HepG2 (cell line): ENCODE results near the gene DPH1. TPM values are rescaled to one million over a fixed set of nuclear protein-coding genes. Genes with fewer than 3 reads are reported as not detected.
A peak's percentile ranks its signal among the peaks of the same experiment; 100 is the strongest.

Source experiments
- HNF1A ChIP-seq, 2 experiments: sonication (generic) in 1 of 2; formaldehyde crosslinking in 1 of 2; IDR thresholded peaks; 2 replicates each; pipeline versions ENCODE4 v1.4.0 to v1.6.1; 2016 to 2020; ENCODE audit warnings: borderline replicate concordance in 1 of 2, low read depth in 1 of 2, mild to moderate bottlenecking in 1 of 2, missing genetic modification reagents in 1 of 2
- MAFK ChIP-seq, 2 experiments: IDR thresholded peaks in 1 of 2; conservative IDR thresholded peaks in 1 of 2; 2 replicates each; pipeline ENCODE4 v1.6.1; 2011; ENCODE audit warnings: improper control_type of control experiment in 2 of 2, low read length in 2 of 2
- NONO ChIP-seq, 2 experiments: fragments of 450-650 bp in 1 of 2; sonication (generic) in 1 of 2; formaldehyde crosslinking in 1 of 2; IDR thresholded peaks in 1 of 2; conservative IDR thresholded peaks in 1 of 2; 2 replicates each; pipeline versions ENCODE4 v1.6.1 to v1.8.0; 2017 to 2022; ENCODE audit warnings: mild to moderate bottlenecking in 1 of 2, missing genetic modification reagents in 1 of 2, moderate library complexity in 1 of 2
- SOX13 ChIP-seq, 3 experiments: fragments of 450-650 bp in 1 of 3; sonication (generic) in 1 of 3; formaldehyde crosslinking in 1 of 3; IDR thresholded peaks in 2 of 3; conservative IDR thresholded peaks in 1 of 3; 2 replicates each; pipeline versions ENCODE4 v1.5.0 to v1.6.1; 2016 to 2020; ENCODE audit warnings: antibody characterized with exemption in 1 of 3, mild to moderate bottlenecking in 1 of 3, missing compliant biosample characterization in 1 of 3, missing genetic modification reagents in 1 of 3, moderate library complexity in 1 of 3
- THAP9 ChIP-seq: sonication (generic); formaldehyde crosslinking; IDR thresholded peaks from 2 replicates; pipeline ENCODE4; 2020; ENCODE audit warnings: missing genetic modification reagents, mild to moderate bottlenecking, borderline replicate concordance
- ZBTB1 ChIP-seq: sonication (generic); formaldehyde crosslinking; IDR thresholded peaks from 2 replicates; pipeline ENCODE4 v1.4.0; 2020; ENCODE audit warnings: missing genetic modification reagents, borderline replicate concordance
- ZBTB38 ChIP-seq: sonication (generic); formaldehyde crosslinking; IDR thresholded peaks from 2 replicates; pipeline ENCODE4 v1.5.1; 2020; ENCODE audit warnings: mild to moderate bottlenecking, missing genetic modification reagents
- ZNF343 ChIP-seq: sonication (generic); formaldehyde crosslinking; IDR thresholded peaks from 2 replicates; pipeline ENCODE4 v1.4.0; 2020; ENCODE audit warnings: mild to moderate bottlenecking, missing genetic modification reagents
- ZSCAN25 ChIP-seq: sonication (generic); formaldehyde crosslinking; IDR thresholded peaks from 2 replicates; pipeline ENCODE4 v1.8.0; 2022; ENCODE audit warnings: mild to moderate bottlenecking, missing genetic modification reagents
- polyA plus RNA-seq, 8 experiments: library from polyadenylated mRNA; depleted of rRNA in 3 of 8; stranded (reverse) in 7 of 8; unstranded in 1 of 8; fragments of >200 nt; fragmentation: Illumina TruSeq in 4 of 8; extraction: Trizol in 4 of 8; gene quantifications; 2 replicates each; pipeline versions ENCODE4 v1.2.1 to v1.2.3, GENCODE V29; 2011 to 2016; ENCODE audit warnings: low read depth in 4 of 8, missing spikeins in 1 of 8, mixed read lengths in 1 of 8; ENCODE audit not compliant: insufficient read depth in 1 of 8
- total RNA-seq, 5 experiments: library from RNA; depleted of rRNA; stranded (reverse); fragments of >200 nt; fragmentation: Illumina TruSeq; extraction: Trizol; gene quantifications; 2 replicates each; pipeline ENCODE4 v1.2.3, GENCODE V29; 2016; ENCODE audit warnings: low read depth in 1 of 5
- TF ChIP-seq, protein P1 (sequence below): sonication (generic); formaldehyde crosslinking; IDR thresholded peaks from 2 replicates; pipeline ENCODE4 v1.4.0; 2020; ENCODE audit warnings: mild to moderate bottlenecking, missing genetic modification reagents
- TF ChIP-seq, protein P2 (sequence below): sonication (generic); formaldehyde crosslinking; IDR thresholded peaks from 2 replicates; pipeline ENCODE4 v1.5.0; 2020; ENCODE audit warnings: mild to moderate bottlenecking, missing genetic modification reagents, borderline replicate concordance

The DPH1 gene
- total and polyA plus RNA-seq, 2 of the 13 experiments (the other 11 are each of a cell fraction or from before 2014, with no cell fraction given): 25.3 to 42.8 TPM

DNA sequence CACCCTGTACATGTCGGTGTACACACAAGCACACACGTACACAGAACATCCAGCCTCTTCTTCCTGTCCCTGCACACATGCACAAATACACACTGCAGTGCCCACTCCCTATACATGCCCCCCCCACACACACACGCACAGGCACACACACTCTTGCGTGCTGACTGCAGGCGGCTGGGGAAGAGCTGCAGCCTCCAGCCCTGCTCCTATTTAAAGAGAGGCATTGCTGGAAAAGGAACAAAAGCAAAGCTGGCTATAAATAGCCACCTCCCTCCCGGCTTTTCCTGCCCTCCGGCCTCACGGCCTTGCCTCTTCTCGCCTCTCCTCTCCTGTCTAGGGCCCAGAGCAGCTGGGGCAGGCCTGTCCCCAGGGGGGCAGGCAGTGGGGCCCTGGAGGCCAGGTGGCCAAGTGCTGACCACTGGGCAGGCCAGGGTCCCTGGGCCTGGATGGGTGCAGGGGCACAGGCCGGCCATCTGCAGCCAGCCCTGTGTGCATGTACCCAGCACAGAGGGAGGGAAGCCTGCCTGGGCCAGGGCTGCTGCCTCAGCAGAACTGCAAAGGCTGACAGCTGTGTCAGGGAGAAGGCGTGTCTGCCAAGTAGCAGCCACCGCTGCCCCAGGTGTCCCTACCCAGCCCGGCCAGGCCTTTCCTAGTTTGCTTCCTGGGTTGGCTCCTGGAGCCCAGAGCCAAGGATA, 30.2 kb upstream of the DPH1 start (continued):
- TF ChIP-seq ZBTB38 (CRISPR knock-in tag) (0 out of 2 replicates have a peak, but pooled peaks have one; percentile 7), HNF1A (IDR thresholded peaks at IDR 0.05; ENCODE audit: low read depth) (no peak), HNF1A (CRISPR knock-in tag; IDR thresholded peaks at IDR 0.05; ENCODE audit: borderline replicate concordance) (0 out of 2 replicates have a peak, but pooled peaks have one; percentile 27), NONO (IDR thresholded peaks at IDR 0.05) (no peak), NONO (CRISPR knock-in tag; conservative IDR thresholded peaks at IDR 0.05) (0 out of 2 replicates have a peak, but pooled peaks have one; percentile 33), ZSCAN25 (CRISPR knock-in tag) (peak; percentile 46; the same call in 1 of the 2 replicates), ZNF343 (no peak), MAFK (conservative IDR thresholded peaks at IDR 0.05 in 1 of 2, IDR thresholded peaks at IDR 0.05 in 1 of 2; ENCODE audit: low read length in 2 of 2) (peak; percentile 80 to 81), THAP9 (peak; percentile 23; the same call in 1 of the 2 replicates), ZBTB1 (no peak), SOX13 (IDR thresholded peaks at IDR 0.05) (no peak), SOX13 (CRISPR knock-in tag; conservative IDR thresholded peaks at IDR 0.05 in 1 of 2, IDR thresholded peaks at IDR 0.05 in 1 of 2) (peak in 1 of 2 experiments; percentile 40; a peak in 1 of 4 replicates)
- TF ChIP-seq, protein P1, sequence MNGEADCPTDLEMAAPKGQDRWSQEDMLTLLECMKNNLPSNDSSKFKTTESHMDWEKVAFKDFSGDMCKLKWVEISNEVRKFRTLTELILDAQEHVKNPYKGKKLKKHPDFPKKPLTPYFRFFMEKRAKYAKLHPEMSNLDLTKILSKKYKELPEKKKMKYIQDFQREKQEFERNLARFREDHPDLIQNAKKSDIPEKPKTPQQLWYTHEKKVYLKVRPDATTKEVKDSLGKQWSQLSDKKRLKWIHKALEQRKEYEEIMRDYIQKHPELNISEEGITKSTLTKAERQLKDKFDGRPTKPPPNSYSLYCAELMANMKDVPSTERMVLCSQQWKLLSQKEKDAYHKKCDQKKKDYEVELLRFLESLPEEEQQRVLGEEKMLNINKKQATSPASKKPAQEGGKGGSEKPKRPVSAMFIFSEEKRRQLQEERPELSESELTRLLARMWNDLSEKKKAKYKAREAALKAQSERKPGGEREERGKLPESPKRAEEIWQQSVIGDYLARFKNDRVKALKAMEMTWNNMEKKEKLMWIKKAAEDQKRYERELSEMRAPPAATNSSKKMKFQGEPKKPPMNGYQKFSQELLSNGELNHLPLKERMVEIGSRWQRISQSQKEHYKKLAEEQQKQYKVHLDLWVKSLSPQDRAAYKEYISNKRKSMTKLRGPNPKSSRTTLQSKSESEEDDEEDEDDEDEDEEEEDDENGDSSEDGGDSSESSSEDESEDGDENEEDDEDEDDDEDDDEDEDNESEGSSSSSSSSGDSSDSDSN (CRISPR knock-in tag): peak; percentile 47
- TF ChIP-seq, protein P2, sequence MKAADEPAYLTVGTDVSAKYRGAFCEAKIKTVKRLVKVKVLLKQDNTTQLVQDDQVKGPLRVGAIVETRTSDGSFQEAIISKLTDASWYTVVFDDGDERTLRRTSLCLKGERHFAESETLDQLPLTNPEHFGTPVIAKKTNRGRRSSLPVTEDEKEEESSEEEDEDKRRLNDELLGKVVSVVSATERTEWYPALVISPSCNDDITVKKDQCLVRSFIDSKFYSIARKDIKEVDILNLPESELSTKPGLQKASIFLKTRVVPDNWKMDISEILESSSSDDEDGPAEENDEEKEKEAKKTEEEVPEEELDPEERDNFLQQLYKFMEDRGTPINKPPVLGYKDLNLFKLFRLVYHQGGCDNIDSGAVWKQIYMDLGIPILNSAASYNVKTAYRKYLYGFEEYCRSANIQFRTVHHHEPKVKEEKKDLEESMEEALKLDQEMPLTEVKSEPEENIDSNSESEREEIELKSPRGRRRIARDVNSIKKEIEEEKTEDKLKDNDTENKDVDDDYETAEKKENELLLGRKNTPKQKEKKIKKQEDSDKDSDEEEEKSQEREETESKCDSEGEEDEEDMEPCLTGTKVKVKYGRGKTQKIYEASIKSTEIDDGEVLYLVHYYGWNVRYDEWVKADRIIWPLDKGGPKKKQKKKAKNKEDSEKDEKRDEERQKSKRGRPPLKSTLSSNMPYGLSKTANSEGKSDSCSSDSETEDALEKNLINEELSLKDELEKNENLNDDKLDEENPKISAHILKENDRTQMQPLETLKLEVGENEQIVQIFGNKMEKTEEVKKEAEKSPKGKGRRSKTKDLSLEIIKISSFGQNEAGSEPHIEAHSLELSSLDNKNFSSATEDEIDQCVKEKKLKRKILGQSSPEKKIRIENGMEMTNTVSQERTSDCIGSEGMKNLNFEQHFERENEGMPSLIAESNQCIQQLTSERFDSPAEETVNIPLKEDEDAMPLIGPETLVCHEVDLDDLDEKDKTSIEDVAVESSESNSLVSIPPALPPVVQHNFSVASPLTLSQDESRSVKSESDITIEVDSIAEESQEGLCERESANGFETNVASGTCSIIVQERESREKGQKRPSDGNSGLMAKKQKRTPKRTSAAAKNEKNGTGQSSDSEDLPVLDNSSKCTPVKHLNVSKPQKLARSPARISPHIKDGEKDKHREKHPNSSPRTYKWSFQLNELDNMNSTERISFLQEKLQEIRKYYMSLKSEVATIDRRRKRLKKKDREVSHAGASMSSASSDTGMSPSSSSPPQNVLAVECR: 0 out of 2 replicates have a peak, but pooled peaks have one; percentile 9
